Neural progenitor cell (in vitro differentiated cells): ENCODE measurements around the gene DNAJB8.

ENCODE experiments used
- EZH2 ChIP-seq: fragments of 200-600 bp; sonication (generic); IDR thresholded peaks from 2 replicates; pipeline ENCODE4 v1.6.1; 2017; ENCODE audit warnings: antibody characterized with exemption, mild to moderate bottlenecking, moderate library complexity
- EZH2phosphoT487 ChIP-seq: fragments of 200-600 bp; sonication (generic); IDR thresholded peaks from 2 replicates; pipeline ENCODE4 v1.6.1; 2017; ENCODE audit warnings: antibody characterized with exemption
- TF ChIP-seq, protein P1 (sequence below): fragments of 200-600 bp; sonication (generic); IDR thresholded peaks from 2 replicates; pipeline ENCODE4 v1.5.1; 2017; ENCODE audit warnings: antibody characterized with exemption, mild to moderate bottlenecking

DNA sequence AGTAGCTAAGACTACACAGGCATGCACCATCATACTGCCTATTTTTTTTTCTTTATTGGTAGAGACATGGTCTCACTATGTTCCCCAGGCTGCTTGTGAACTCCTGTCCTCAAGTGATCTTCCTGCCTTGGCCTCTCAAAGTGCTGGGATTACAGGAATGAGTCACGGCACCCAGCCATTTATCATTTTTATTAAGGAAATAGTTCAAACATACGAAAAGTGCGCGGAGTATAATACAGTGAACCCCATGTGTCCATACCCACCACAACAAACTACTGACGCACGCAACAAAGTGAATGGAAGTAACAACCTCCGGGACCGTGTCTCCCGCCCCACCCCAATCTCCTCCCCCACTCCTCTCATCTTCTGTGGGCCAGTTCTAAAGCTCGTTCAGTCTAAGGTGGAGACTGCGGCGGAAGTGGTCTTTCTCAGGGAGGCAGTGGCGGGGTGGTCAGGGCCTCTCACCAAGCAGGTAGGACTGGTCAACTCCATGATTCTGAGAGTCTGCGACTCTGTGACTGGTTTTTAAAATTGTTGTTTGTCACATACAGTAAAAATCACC is 42.1 kb downstream of the DNAJB8 start:
- TF ChIP-seq, protein P1, sequence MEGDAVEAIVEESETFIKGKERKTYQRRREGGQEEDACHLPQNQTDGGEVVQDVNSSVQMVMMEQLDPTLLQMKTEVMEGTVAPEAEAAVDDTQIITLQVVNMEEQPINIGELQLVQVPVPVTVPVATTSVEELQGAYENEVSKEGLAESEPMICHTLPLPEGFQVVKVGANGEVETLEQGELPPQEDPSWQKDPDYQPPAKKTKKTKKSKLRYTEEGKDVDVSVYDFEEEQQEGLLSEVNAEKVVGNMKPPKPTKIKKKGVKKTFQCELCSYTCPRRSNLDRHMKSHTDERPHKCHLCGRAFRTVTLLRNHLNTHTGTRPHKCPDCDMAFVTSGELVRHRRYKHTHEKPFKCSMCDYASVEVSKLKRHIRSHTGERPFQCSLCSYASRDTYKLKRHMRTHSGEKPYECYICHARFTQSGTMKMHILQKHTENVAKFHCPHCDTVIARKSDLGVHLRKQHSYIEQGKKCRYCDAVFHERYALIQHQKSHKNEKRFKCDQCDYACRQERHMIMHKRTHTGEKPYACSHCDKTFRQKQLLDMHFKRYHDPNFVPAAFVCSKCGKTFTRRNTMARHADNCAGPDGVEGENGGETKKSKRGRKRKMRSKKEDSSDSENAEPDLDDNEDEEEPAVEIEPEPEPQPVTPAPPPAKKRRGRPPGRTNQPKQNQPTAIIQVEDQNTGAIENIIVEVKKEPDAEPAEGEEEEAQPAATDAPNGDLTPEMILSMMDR = no peak
- TF ChIP-seq EZH2phosphoT487 = no peak
- TF ChIP-seq EZH2 = no peak
